Endothelial cell of umbilical vein (primary cell): Measurements from ENCODE around the gene ITGAE. TPM values are rescaled to one million over a fixed set of nuclear protein-coding genes. Genes with fewer than 3 reads are reported as not detected.

ENCODE experiments used
- BruUV-seq: library from RNA; stranded (reverse); fragments of 400-500 nt; replicated peaks from 2 replicates; lab custom pipeline; 2021; lab: Mats Ljungman, UMichigan
- CTCF ChIA-PET: fragments of 300-600, 350-600 bp; sonication (Branson Sonifier 250); formaldehyde crosslinking; loops from one replicate; lab custom pipeline; 2021; ENCODE audit warnings: antibody characterized with exemption, inconsistent platforms; lab: Charles Lee
- POLR2A ChIA-PET: fragments of 300-600, 350-600 bp; sonication (Branson Sonifier 250); formaldehyde crosslinking; loops from one replicate; lab custom pipeline; 2021; ENCODE audit warnings: antibody characterized with exemption, inconsistent platforms; lab: Charles Lee
- DNase-seq: peaks from one replicate; pipeline ENCODE4 v3.0.0-alpha.2; 2011; ENCODE audit warnings: low read depth, low spot score
- FAIRE-seq: peaks from 2 replicates; lab custom pipeline; 2011; peaks lifted over from hg19 to GRCh38; lab: Jason Lieb, UNC
- H2AFZ ChIP-seq: 2 replicates; pipeline ENCODE4 v1.6.0; 2012; ENCODE audit warnings: low read depth, low read length, control low read depth, inconsistent platforms
- H3K27ac ChIP-seq: 2 replicates; pipeline ENCODE4 v1.5.1; 2011; ENCODE audit warnings: low read depth, mild to moderate bottlenecking, control low read depth, low read length, moderate library complexity; ENCODE audit not compliant: insufficient read depth
- H3K27me3 ChIP-seq, 2 experiments: 2 replicates each; pipeline versions ENCODE4 v1.6.0 to v1.6.1; 2011; ENCODE audit warnings: low read length in 2 of 2, mixed read lengths in 1 of 2; ENCODE audit not compliant: control insufficient read depth in 2 of 2, insufficient read depth in 2 of 2
- H3K36me3 ChIP-seq, 2 experiments: 2 replicates in 1 of 2; 3 replicates in 1 of 2; pipeline ENCODE4 v1.5.1; 2011; ENCODE audit warnings: low read length in 2 of 2, mild to moderate bottlenecking in 1 of 2, moderate library complexity in 1 of 2; ENCODE audit not compliant: control insufficient read depth in 2 of 2, insufficient read depth in 2 of 2; ENCODE audit errors: extremely low read depth in 1 of 2
- H3K4me1 ChIP-seq: 3 replicates; pipeline ENCODE4 v1.5.1; 2011; ENCODE audit warnings: mild to moderate bottlenecking, low read length; ENCODE audit not compliant: control insufficient read depth, insufficient read depth; ENCODE audit errors: extremely low read depth
- H3K4me2 ChIP-seq: 2 replicates; pipeline ENCODE4 v1.6.1; 2011; ENCODE audit warnings: low read length, control low read depth, mixed read lengths; ENCODE audit not compliant: insufficient read depth
- H3K4me3 ChIP-seq, 3 experiments: fragments of 200-600 bp in 1 of 3; sonication (generic), shearing (Covaris generic) in 1 of 3; replicated peaks in 1 of 3; 2 replicates each; pipeline ENCODE4 v1.5.1; 2011 to 2016; ENCODE audit warnings: control low read depth in 3 of 3, low read length in 3 of 3, mild to moderate bottlenecking in 2 of 3, inconsistent platforms in 1 of 3, low read depth in 1 of 3, moderate library complexity in 1 of 3; ENCODE audit not compliant: insufficient read depth in 1 of 3
- H3K79me2 ChIP-seq: 2 replicates; pipeline ENCODE4 v1.6.0; 2012; ENCODE audit warnings: low read length, inconsistent platforms; ENCODE audit not compliant: control insufficient read depth, insufficient read depth
- H3K9ac ChIP-seq: replicated peaks from 2 replicates; pipeline ENCODE3; 2011; ENCODE audit warnings: low read length, control low read depth; ENCODE audit not compliant: insufficient read depth; ENCODE audit errors: extremely low read depth
- H3K9me1 ChIP-seq: replicated peaks from 3 replicates; pipeline ENCODE4 v1.6.0; 2011; ENCODE audit warnings: mild to moderate bottlenecking, low read length; ENCODE audit not compliant: control insufficient read depth, insufficient read depth; ENCODE audit errors: extremely low read depth
- H3K9me3 ChIP-seq: replicated peaks from 2 replicates; pipeline ENCODE4 v1.5.1; 2012; ENCODE audit warnings: low read length, inconsistent platforms; ENCODE audit not compliant: control insufficient read depth, insufficient read depth
- H4K20me1 ChIP-seq: replicated peaks from 2 replicates; pipeline ENCODE3; 2011; ENCODE audit warnings: mild to moderate bottlenecking, low read length; ENCODE audit not compliant: control insufficient read depth, insufficient read depth; ENCODE audit errors: extremely low read depth
- MYC ChIP-seq: IDR thresholded peaks from one replicate; pipeline ENCODE4 v1.6.1; 2011; ENCODE audit warnings: mild to moderate bottlenecking, low read depth, low read length
- POLR2A ChIP-seq: IDR thresholded peaks from 2 replicates; pipeline ENCODE4 v1.6.1; 2012; ENCODE audit warnings: low read depth, mild to moderate bottlenecking, control low read depth, low read length
- POLR2AphosphoS5 ChIP-seq: IDR thresholded peaks from 2 replicates; pipeline ENCODE4 v1.6.1; 2012; ENCODE audit warnings: low read depth, mild to moderate bottlenecking, control low read depth, low read length, moderate library complexity; ENCODE audit not compliant: insufficient read depth
- dilution Hi-C: fragments of 300-500 bp; cut with MboI; formaldehyde crosslinking; loops from one replicate; pipeline ENCODE4 v1.15.0; 2019; ENCODE audit warnings: low sequenced_read_pairs; ENCODE audit not compliant: extremely low pct_ligation_motif_present
- intact Hi-C: fragments of 100-400 bp; cut with micrococcal nuclease; formaldehyde crosslinking; loops from one replicate; pipeline ENCODE4 v1.10.0; 2022
- polyA plus RNA-seq, 4 experiments: library from polyadenylated mRNA; depleted of rRNA in 3 of 4; stranded (reverse) in 3 of 4; unstranded in 1 of 4; fragments of >200 nt; gene quantifications; 2 replicates each; pipeline versions ENCODE4 v1.2.1 to v1.2.3, GENCODE V29; 2011 to 2012; ENCODE audit warnings: missing spikeins in 1 of 4
- total RNA-seq: library from RNA; stranded (reverse); gene quantifications from 2 replicates; pipeline ENCODE4 v1.2.3, GENCODE V29; 2021

The ITGAE gene
- total and polyA plus RNA-seq, 2 donors (not counting 3 experiments of a cell fraction or from before 2014, with no cell fraction given) = 29.6 to 71.6 TPM

GRCh38 chr17:3668279-3669084 is 132.5 kb downstream of the ITGAE start, which contains the start of the genes EMC6 and TAX1BP3:
Gene EMC6, plus strand, starts transcription at chr17:3668812. Its CDS starts 335 bp downstream, at chr17:3669147.
Gene TAX1BP3, minus strand, starts transcription at chr17:3668578. Its CDS starts 52 bp downstream, at chr17:3668526.
- TF ChIP-seq MYC (no peak), POLR2AphosphoS5 (peak; percentile 99), POLR2A (peak; percentile 99)
- peak within 1 kb of the TSS; percentile 94 for H3K4me2 ChIP-seq
- H4K20me1 ChIP-seq = peaks cover 3% of the 10 kb centered on the region
- H3K27me3 ChIP-seq = no peaks in the 10 kb centered on the region
- H3K4me3 ChIP-seq = peak within 1 kb of the TSS; percentile 86 to 90 (median 87)
- POLR2A ChIA-PET = interaction anchor here (0.8 to 3.1 kb wide), 5 partner anchors 10 to 55 kb away, joined by 3 to 18 read pairs (median 10); partner anchors contain the start of genes CTNS, HASPIN and SHPK
- H2AFZ ChIP-seq = peak within 1 kb of the TSS; percentile 90
- CTCF ChIA-PET = interaction anchor here (1.7 to 2.0 kb wide), 2 partner anchors 32 to 620 kb away, joined by 5 to 7 read pairs; partner anchors contain the start of genes CTNS and SHPK
- H3K27ac ChIP-seq = peak within 1 kb of the TSS; percentile 97
- H3K4me1 ChIP-seq = peaks cover 24% of the 10 kb centered on the region
- H3K9me1 ChIP-seq = no peaks in the 10 kb centered on the region
- DNase-seq (peak; percentile 100), FAIRE-seq (peak; percentile 96)
- intact Hi-C loops (loop anchor here (1.0 to 5.0 kb wide), 3 partner anchors 32 to 66 kb away; partner anchors contain the start of genes CTNS, HASPIN and SHPK), dilution Hi-C loops (no loop called here)
- H3K9ac ChIP-seq = peak within 1 kb of the TSS; percentile 99
- H3K79me2 ChIP-seq = peaks cover 47% of the 10 kb centered on the region
- BruUV-seq = no TSS peak
- no peaks in the 10 kb centered on the region for H3K9me3 ChIP-seq
- peaks cover 5 to 15% of the 10 kb centered on the region in 2 experiments for H3K36me3 ChIP-seq
